ENCODE results near the gene CBLL1.

The CBLL1 gene, protein sequence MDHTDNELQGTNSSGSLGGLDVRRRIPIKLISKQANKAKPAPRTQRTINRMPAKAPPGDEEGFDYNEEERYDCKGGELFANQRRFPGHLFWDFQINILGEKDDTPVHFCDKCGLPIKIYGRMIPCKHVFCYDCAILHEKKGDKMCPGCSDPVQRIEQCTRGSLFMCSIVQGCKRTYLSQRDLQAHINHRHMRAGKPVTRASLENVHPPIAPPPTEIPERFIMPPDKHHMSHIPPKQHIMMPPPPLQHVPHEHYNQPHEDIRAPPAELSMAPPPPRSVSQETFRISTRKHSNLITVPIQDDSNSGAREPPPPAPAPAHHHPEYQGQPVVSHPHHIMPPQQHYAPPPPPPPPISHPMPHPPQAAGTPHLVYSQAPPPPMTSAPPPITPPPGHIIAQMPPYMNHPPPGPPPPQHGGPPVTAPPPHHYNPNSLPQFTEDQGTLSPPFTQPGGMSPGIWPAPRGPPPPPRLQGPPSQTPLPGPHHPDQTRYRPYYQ

GRCh38 chr7:107743567-107744344, at the start of gene CBLL1:
CBLL1 (plus strand) TSS chr7:107744142; CDS start chr7:107744164, 22 bp downstream.
- peak; percentile 99 for DNase-seq (ENCODE audit: low spot score)

DNA sequence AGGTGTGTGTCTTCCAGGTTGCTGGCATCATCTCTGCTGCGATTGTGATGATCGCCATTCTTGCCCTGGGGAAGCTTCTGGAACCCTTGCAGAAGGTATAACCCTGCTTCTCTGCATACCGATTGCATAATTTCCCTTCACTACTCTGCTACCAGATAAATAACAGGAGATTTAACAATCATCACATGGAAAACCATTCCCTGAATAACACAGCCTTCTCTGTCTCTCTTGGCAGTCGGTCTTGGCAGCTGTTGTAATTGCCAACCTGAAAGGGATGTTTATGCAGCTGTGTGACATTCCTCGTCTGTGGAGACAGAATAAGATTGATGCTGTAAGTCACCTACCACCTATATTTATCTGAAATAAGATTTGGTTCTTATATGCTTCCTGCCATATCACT, 49.6 kb upstream of the CBLL1 start:
- no peak for DNase-seq (ENCODE audit: low spot score)

- DNase-seq (ENCODE audit: low spot score) = no peak
These were observed 47.5 kb upstream of the CBLL1 start for GRCh38 chr7:107696330-107696946.

DNA sequence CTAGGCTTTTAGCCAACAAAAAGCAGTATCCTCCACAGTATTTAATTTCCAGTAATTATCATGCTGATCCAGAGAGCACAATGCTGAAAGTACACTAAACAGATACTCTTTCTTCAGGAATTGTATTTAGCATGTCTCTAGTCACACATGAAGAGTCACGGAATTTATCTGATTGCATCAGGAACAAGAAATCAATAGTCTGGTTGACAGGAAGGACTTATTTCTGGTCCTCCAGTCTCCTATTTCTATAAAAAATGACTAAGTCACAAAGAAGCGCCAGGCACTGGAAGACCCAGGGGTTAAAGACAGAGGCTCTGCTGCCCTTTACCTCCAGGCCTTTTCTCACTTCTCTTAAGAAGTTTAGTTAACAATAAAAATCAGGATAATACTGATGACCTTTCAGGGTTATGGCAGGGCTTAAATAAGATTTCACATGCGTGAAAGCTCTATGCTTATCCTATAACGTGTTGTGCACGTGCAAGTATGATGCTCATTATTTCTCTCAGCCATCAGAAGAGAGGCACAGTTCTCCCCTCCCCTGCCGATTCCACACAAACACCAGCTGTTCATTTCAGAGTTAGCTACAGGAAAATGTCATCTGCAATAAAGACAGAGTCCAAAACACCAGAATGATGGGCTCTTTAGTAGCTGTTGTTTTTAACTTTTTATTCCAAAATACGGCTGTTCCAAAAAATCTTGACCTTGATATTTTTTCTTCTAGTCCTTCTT, 46.5 kb upstream of the CBLL1 start:
- no peak for DNase-seq (ENCODE audit: low spot score)

- no peak for DNase-seq (ENCODE audit: low spot score)
These were observed 43.4 kb upstream of the CBLL1 start for GRCh38 chr7:107700570-107700969.

DNA sequence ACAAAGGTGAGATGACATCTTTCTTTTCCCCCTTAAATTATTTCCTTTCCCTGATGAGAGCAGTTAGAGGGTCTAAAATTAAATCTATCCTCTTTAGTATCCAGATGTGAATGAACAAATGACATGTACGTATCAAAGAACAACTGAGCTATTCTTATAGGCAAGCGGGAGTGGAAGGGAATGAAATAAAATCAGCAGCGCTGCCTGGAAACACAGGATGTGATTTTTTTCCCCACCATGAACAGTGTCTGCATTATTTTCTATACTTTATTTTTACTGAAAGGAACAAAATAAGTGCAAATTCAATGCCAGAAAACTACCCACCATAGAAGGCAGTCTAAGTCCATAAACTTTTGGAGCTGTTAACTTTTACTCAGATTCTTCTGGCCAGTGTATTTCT, 42.8 kb upstream of the CBLL1 start:
- no peak for DNase-seq (ENCODE audit: low spot score)

- no peak for DNase-seq (ENCODE audit: low spot score)
These were observed 40.7 kb upstream of the CBLL1 start for GRCh38 chr7:107703219-107703618.

DNA sequence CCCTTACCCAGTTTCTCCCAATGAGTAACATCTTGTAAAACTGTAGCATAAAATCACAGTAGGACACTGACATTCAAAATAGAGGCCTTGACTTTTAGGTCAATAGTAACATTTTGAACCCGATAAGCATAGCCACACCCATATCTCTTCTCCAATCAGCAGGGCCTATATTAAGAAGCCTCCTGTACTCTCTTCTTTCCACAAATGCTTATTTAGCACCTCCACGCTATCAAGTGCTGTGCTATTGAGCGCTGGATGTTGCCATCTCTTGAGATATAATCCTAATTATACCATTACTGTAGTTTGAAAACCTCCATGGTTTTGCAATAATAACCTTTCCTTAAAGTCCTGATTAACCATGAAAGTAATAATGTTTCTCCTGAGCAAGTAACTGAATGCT, 40.1 kb upstream of the CBLL1 start:
- no peak for DNase-seq (ENCODE audit: low spot score)

GRCh38 chr7:107708956-107709355, 35.0 kb upstream of the CBLL1 start:
- no peak for DNase-seq (ENCODE audit: low spot score)

DNA sequence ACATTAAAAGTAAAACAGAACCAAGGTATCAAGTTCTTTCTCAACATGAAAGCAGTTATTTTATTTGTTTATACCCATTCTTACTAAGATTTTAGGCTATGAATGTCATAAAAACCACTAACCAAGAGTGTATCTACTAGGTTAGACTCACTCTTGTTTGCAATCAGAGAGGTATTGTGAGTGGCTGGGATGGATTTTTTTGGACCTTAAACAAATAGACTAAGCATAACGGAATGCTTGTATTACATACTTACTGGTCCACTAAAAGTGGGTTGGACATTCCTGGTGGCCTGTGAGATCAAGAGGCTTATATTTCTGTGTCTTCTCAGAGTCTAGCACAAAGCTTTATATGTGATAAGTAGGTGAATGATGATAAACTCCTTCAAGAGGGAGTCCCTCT, 32.6 kb upstream of the CBLL1 start:
- DNase-seq (ENCODE audit: low spot score) = no peak

DNA sequence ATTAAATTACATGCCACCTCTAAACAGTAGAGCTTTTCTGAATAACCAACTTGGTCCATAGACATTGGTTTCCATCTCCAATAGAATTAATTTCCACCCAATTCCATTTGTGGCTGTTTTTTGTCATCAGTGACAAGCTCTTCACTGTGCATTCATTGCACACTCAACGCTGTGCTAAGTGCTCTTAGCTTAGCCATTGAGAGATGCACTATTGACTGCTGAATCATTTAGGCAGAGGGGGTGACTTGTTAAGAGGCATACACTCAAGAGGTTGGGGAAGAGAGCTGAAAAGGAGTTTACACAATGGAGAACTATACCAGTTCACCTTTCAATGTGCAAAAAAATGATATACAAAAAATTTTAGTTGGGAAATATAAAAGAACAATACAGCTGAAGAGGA, 31.9 kb upstream of the CBLL1 start:
- DNase-seq (ENCODE audit: low spot score) = no peak

- no peak for DNase-seq (ENCODE audit: low spot score)
These were observed 31.0 kb upstream of the CBLL1 start for GRCh38 chr7:107712896-107713295.

- DNase-seq (ENCODE audit: low spot score) = no peak
These were observed 28.4 kb upstream of the CBLL1 start for GRCh38 chr7:107715531-107715930.

- DNase-seq (ENCODE audit: low spot score) = no peak
These were observed 25.3 kb upstream of the CBLL1 start for GRCh38 chr7:107718456-107719193.

GRCh38 chr7:107721286-107721685, 22.7 kb upstream of the CBLL1 start:
- DNase-seq (ENCODE audit: low spot score) = no peak

DNA sequence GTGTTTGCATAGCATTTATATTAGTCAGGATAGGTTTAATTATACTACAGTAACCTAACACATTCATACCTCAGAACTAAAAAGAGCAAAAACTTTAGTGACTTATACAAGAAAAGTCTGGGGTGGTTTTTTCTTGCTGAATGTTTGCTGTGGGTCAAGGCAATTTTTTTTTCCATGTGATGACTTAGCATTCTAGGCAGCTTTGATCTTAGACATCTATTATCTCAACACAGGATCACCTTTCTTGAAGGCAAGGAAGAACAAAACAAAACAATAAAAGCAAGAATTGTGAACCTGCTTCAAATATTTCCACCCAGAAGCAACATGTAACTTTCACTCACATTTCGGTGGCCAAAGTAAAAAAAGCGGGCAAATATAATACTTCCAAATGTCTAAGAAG, 20.7 kb upstream of the CBLL1 start:
- DNase-seq (ENCODE audit: low spot score) = no peak

DNA sequence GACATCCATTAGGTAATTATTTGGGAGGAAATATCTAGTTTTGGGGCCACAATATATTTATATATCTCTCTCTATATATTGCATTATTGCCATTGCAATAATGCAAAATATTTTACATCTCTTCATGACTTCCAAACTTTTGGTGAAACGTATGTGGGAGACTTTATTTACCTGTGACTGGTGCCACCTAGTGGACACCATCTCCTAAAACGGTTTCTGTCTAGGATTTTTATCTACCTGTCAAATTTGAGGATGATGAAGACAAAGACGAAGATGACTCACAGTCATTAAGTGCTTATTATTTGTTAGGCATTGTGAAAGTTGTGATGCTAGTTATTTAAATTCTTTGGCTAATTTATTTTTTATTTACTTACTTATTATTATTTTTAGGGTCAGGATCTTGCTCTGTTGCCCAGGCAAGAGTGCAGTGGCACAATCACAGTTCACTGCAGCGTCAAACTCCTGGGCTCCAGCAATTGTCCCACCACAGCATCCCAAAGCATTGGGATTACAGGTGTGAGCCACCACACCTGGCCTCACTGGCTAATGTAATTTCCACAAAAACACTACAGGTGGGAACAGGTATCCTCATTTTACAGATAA, 18.7 kb upstream of the CBLL1 start:
- peak; percentile 83 for DNase-seq (ENCODE audit: low spot score)

DNA sequence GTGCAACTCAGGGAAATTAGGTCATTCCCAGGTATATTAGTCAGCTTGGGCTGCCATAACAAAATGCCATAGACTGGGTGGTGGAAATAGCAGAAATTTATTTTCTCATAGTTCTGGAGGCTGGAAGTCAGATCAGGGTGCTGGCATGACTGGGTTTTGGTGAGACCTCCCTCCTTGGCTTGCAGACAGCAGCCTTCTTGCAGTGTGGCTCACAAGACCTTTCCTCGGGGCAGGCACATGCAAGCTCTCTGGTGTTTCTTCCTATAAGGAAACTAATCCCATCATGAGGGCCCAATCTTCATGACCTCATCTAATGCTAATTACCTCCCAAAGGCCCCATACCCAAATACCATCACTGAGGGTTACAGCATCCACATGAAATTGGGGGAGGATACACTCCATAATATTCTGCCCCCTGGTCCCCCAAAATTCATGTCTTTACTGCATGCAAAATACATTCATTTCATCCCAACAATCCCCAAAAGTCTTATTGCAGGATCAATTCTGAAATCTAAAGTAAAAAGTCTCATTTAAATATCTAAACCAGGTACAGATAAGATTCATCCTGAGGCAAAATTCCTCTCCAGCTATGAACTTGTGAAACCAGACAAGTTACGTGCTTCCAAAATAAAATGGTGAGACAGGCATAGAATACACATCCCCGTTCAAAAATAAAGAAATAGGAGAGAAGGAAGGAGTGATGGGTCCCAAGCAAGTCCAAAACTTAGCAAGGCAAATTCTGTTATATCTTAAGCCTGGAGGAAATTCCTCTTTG, 17.4 kb upstream of the CBLL1 start:
- no peak for DNase-seq (ENCODE audit: low spot score)

DNA sequence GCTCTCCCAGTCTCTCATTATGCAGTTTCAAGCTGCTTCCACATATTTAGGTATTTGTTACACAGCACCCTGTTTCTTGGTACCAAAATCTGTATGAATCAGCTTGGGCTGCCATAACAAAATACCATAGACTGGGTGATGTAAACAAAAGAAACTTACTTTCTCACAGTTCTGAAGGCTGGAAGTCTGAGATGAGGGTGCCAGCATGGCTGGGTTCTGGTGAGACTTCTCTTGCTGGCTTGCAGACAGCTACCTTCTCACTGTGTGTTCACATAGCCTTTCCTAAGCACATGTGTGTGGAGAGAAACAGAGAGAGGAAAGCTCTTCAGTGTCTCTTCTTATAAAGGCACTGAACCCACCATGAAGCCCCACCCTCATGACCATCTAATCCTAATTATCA, 15.7 kb upstream of the CBLL1 start:
- no peak for DNase-seq (ENCODE audit: low spot score)
